Panc1 (cell line): ENCODE results near the gene CCDC159.

Experiments
- POLR2AphosphoS5 ChIP-seq: IDR thresholded peaks from 2 replicates; pipeline ENCODE4 v1.6.1; 2012; ENCODE audit warnings: mild to moderate bottlenecking, low read depth, low read length, moderate library complexity
- REST ChIP-seq, 2 experiments: IDR thresholded peaks; 2 replicates each; pipeline ENCODE4 v1.6.1; 2011 to 2012; ENCODE audit warnings: low read depth in 2 of 2, control low read depth in 1 of 2, low read length in 1 of 2, mild to moderate bottlenecking in 1 of 2, moderate library complexity in 1 of 2; ENCODE audit not compliant: insufficient read depth in 1 of 2
- TF ChIP-seq, protein P1 (sequence below): fragments of 450-650 bp; IDR thresholded peaks from 2 replicates; pipeline ENCODE4 v1.5.1; 2017; ENCODE audit warnings: mild to moderate bottlenecking

- TF ChIP-seq, protein P1, sequence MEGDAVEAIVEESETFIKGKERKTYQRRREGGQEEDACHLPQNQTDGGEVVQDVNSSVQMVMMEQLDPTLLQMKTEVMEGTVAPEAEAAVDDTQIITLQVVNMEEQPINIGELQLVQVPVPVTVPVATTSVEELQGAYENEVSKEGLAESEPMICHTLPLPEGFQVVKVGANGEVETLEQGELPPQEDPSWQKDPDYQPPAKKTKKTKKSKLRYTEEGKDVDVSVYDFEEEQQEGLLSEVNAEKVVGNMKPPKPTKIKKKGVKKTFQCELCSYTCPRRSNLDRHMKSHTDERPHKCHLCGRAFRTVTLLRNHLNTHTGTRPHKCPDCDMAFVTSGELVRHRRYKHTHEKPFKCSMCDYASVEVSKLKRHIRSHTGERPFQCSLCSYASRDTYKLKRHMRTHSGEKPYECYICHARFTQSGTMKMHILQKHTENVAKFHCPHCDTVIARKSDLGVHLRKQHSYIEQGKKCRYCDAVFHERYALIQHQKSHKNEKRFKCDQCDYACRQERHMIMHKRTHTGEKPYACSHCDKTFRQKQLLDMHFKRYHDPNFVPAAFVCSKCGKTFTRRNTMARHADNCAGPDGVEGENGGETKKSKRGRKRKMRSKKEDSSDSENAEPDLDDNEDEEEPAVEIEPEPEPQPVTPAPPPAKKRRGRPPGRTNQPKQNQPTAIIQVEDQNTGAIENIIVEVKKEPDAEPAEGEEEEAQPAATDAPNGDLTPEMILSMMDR: no peak
- TF ChIP-seq POLR2AphosphoS5 (no peak; the same call in 1 of the 2 replicates), REST (IDR thresholded peaks at IDR 0.05; ENCODE audit: insufficient read depth in 1 of 2, low read depth in 2 of 2, low read length in 1 of 2) (no peak)
Observed at GRCh38 chr19:11324079-11324661, 22.1 kb upstream of the CCDC159 start.
